Mammary epithelial cell (primary cell): Measurements from ENCODE around the gene KCNT1.

Source experiments
- CTCF ChIP-seq, 2 donors: IDR thresholded peaks in 1 of 2; conservative IDR thresholded peaks in 1 of 2; 2 replicates each; pipeline ENCODE4 v1.5.1; 2011 to 2012; ENCODE audit warnings: inconsistent platforms in 2 of 2, low read length in 2 of 2, mild to moderate bottlenecking in 2 of 2, control low read depth in 1 of 2, low read depth in 1 of 2; ENCODE audit not compliant: insufficient read depth in 1 of 2; ENCODE audit errors: extremely low read depth in 1 of 2
- EZH2 ChIP-seq: IDR thresholded peaks from 2 replicates; pipeline ENCODE4 v1.6.1; 2012; ENCODE audit warnings: low read length, inconsistent platforms, borderline replicate concordance

- TF ChIP-seq CTCF (conservative IDR thresholded peaks at IDR 0.05 in 1 of 2, IDR thresholded peaks at IDR 0.05 in 1 of 2; ENCODE audit: extremely low read depth in 1 of 2, insufficient read depth in 1 of 2, low read depth in 1 of 2, low read length in 2 of 2) (no peak), EZH2 (no peak)
Measured at GRCh38 chr9:135840107-135840506, 138.1 kb downstream of the KCNT1 start.
